ENCODE data around the gene VEGFB. TPM values are rescaled to one million over a fixed set of nuclear protein-coding genes. Genes with fewer than 3 reads are reported as not detected.

Gene VEGFB
- total RNA-seq, 4 donors from 2014 or later = 21.7 to 66.8 (median 42.5) TPM

- TF ChIP-seq CTCF (IDR thresholded peaks at IDR 0.05) = no peak
- TF ChIP-seq POLR2A (IDR thresholded peaks at IDR 0.05) = no peak
- peaks cover 0 to 93% (median 9%) of the 10 kb centered on the region in 3 donors for H3K36me3 ChIP-seq
- no peak for DNase-seq
- no peaks in the 10 kb centered on the region for H3K4me1 ChIP-seq
- H3K4me3 ChIP-seq = no peak overlapping the region
- H3K27me3 ChIP-seq = no peaks in the 10 kb centered on the region
- no peak overlapping the region for H3K27ac ChIP-seq
- H3K9me3 ChIP-seq = no peaks in the 10 kb centered on the region
Measured at GRCh38 chr11:64196626-64197025, 37.8 kb upstream of the VEGFB start.

- Histone ChIP-seq H3K27ac (no peak overlapping the region), H3K27me3 (no peaks in the 10 kb centered on the region), H3K9me3 (no peaks in the 10 kb centered on the region), H3K36me3 (peaks cover 3 to 100% (median 9%) of the 10 kb centered on the region in 3 donors), H3K4me1 (no peaks in the 10 kb centered on the region), H3K4me3 (no peak overlapping the region)
- DNase-seq = no peak
- TF ChIP-seq POLR2A (IDR thresholded peaks at IDR 0.05) (no peak), CTCF (IDR thresholded peaks at IDR 0.05) (no peak)
Measured at GRCh38 chr11:64198511-64198910, 35.9 kb upstream of the VEGFB start.

DNA sequence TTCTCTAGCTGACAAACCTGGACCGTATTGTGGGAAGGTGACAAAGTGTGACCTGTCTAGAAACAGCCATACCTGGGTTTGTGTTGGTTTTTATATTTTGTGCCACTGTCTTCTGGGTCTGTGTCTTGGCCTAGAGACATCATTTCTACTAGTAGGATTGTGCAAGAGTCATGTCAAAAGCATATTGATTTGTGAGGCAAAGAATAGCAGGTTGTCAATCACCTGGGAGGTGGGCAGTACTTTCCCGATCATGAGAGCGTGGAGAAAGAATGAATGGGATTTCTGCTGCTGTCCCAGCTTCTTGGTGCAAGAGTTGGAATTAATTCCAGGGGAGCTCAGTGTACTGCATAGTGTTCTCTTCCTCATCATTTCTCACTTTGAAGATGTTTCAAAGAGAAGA is 32.8 kb upstream of the VEGFB start:
- Histone ChIP-seq H3K4me1 (peaks cover 0 to 26% (median 14%) of the 10 kb centered on the region in 4 donors), H3K27ac (no peak overlapping the region), H3K36me3 (peaks cover 0 to 78% (median 3%) of the 10 kb centered on the region in 3 donors), H3K27me3 (no peaks in the 10 kb centered on the region), H3K4me3 (no peak overlapping the region), H3K9me3 (no peaks in the 10 kb centered on the region)
- TF ChIP-seq CTCF (IDR thresholded peaks at IDR 0.05) (no peak), POLR2A (IDR thresholded peaks at IDR 0.05) (no peak)
- no peak for DNase-seq

GRCh38 chr11:64202992-64203391 is 31.4 kb upstream of the VEGFB start:
- Histone ChIP-seq H3K4me1 (peaks cover 0 to 33% (median 15%) of the 10 kb centered on the region in 4 donors), H3K36me3 (peaks cover 0 to 63% (median 3%) of the 10 kb centered on the region in 3 donors)

GRCh38 chr11:64203421-64204079 is 30.8 kb upstream of the VEGFB start:
- H3K4me3 ChIP-seq = no peak overlapping the region
- TF ChIP-seq POLR2A (IDR thresholded peaks at IDR 0.05) (no peak), CTCF (IDR thresholded peaks at IDR 0.05) (no peak)
- H3K27me3 ChIP-seq = no peaks in the 10 kb centered on the region
- H3K27ac ChIP-seq = no peak overlapping the region
- H3K9me3 ChIP-seq = no peaks in the 10 kb centered on the region
- no peak for DNase-seq
- peaks cover 0 to 33% (median 18%) of the 10 kb centered on the region in 4 donors for H3K4me1 ChIP-seq
- peaks cover 0 to 57% (median 3%) of the 10 kb centered on the region in 3 donors for H3K36me3 ChIP-seq

More at GRCh38 chr11:64202992-64203391, 31.4 kb upstream of the VEGFB start:
- H3K4me3 ChIP-seq = no peak overlapping the region
- TF ChIP-seq CTCF (IDR thresholded peaks at IDR 0.05) (no peak), POLR2A (IDR thresholded peaks at IDR 0.05) (no peak)
- H3K27me3 ChIP-seq = no peaks in the 10 kb centered on the region
- H3K9me3 ChIP-seq = no peaks in the 10 kb centered on the region
- no peak overlapping the region for H3K27ac ChIP-seq
- DNase-seq = no peak

All from Peyer's patch (tissue), 4 donors.